ENCODE results near the gene KAT2B.

- TF ChIP-seq CTCF (IDR thresholded peaks at IDR 0.05) (no peak), POLR2A (IDR thresholded peaks at IDR 0.05) (no peak)
These were observed 70.6 kb downstream of the KAT2B start for GRCh38 chr3:20110826-20111225.
